ENCODE results near the gene CORO2B. TPM values are rescaled to one million over a fixed set of nuclear protein-coding genes. Genes with fewer than 3 reads are reported as not detected.

CORO2B gene
- total and polyA plus RNA-seq, 9 of the 15 experiments (the other 6 are each of a cell fraction or from before 2014, with no cell fraction given) = not detected

DNA sequence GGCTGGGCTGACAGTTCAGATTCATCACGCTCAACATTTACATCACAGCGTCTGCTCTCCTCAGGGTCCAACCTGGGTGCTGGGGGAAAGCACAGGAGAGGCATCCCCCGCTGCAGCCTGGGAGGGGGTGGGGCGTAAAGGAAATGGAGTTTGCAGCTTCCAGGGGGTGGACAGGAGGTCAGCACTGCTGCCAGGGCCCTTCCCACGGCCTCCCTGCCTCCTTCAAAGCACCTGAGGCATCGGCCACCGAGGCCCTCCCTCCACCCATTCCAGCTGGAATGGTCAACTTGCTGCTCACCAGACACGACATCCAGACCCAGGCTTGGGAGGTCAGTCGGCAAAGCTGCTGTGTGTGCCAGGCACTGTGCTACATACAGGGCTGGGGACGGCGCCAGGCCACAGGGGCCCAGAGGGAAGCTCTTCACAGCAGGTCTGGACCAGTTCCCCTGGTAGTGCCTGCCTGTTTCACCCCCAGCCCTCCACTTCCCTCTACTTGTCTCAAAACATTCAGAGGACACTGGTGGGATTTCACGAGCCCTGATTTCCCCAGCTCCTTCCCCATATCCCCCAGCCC is 121.2 kb downstream of the CORO2B start:
- BruUV-seq (replicated peaks) = no TSS peak
- WGBS (ENCODE audit: insufficient coverage, low coverage, missing lambda C conversion rate) = 3% methylated on average over 12 of the region's 12 CpGs
- H2AFZ ChIP-seq (ENCODE audit: low read depth, low read length) = no peak overlapping the region

More for the DNA sequence above, 121.2 kb downstream of the CORO2B start:
- Histone ChIP-seq H4K20me1 (replicated peaks; ENCODE audit: control insufficient read depth, insufficient read depth, low read length) (no peaks in the 10 kb centered on the region; the same call in 1 of the 2 replicates), H3K36me3 (ENCODE audit: control insufficient read depth, insufficient read depth, low read length) (no peaks in the 10 kb centered on the region), H3K4me3 (no peak overlapping the region), H3K27me3 (ENCODE audit: control insufficient read depth in 2 of 2, insufficient read depth in 2 of 2, low read length in 2 of 2) (peaks cover 2 to 38% of the 10 kb centered on the region in 2 experiments; a peak in 3 of 5 replicates), H3K9ac (ENCODE audit: insufficient read depth in 1 of 2, low read depth in 2 of 2, low read length in 2 of 2) (no peak overlapping the region), H3K4me1 (replicated peaks in 1 of 2; ENCODE audit: control insufficient read depth in 2 of 2, insufficient read depth in 2 of 2, low read length in 2 of 2) (no peaks in the 10 kb centered on the region; a peak in 2 of 5 replicates), H3K9me1 (ENCODE audit: control insufficient read depth, insufficient read depth, low read length) (no peaks in the 10 kb centered on the region), H3K4me2 (ENCODE audit: insufficient read depth, low read length) (no peak overlapping the region), H3K79me2 (ENCODE audit: control insufficient read depth, insufficient read depth, low read length) (no peaks in the 10 kb centered on the region), H3K9me3 (replicated peaks; ENCODE audit: control insufficient read depth, insufficient read depth, low read depth, low read length) (no peaks in the 10 kb centered on the region), H3K27ac (ENCODE audit: extremely low read depth, low read depth, low read length) (no peak overlapping the region)
- TF ChIP-seq REST (IDR thresholded peaks at IDR 0.05; ENCODE audit: borderline replicate concordance) (no peak), REST (CRISPR knock-in tag; IDR thresholded peaks at IDR 0.05; ENCODE audit: low read depth) (no peak), CAMTA2 (CRISPR knock-in tag; conservative IDR thresholded peaks at IDR 0.05) (no peak), HDAC1 (IDR thresholded peaks at IDR 0.05) (no peak)
- in situ Hi-C loops (cut with MboI) = no loop called here
- ChIA-PET POLR2A (interaction anchor here (0.7 to 1.3 kb wide), 3 partner anchors 11 to 461 kb away, joined by 3 to 5 read pairs (median 4); partner anchors contain the start of gene GLCE), CTCF (ENCODE audit: low intra/inter-chr PET ratio) (no interaction called here)
- DNase-seq (ENCODE audit: extremely low read depth in 1 of 4, low spot score in 3 of 4) (no peak), FAIRE-seq (no peak), ATAC-seq (no peak)
- intact Hi-C loops (cut with micrococcal nuclease) = no loop called here

Measured in K562 (cell line).